Upper lobe of left lung (tissue), 4 donors: Measurements from ENCODE around the gene GPR21.

ENCODE experiments used
- POLR2A ChIP-seq, 4 donors: fragments of 450-650 bp; IDR thresholded peaks; one replicate each; pipeline ENCODE4 v1.5.1; 2016 to 2017; ENCODE audit warnings: antibody characterized with exemption in 4 of 4, mild to moderate bottlenecking in 2 of 4
- TF ChIP-seq, protein P1 (sequence below), 6 experiments: fragments of 450-650 bp in 4 of 6; fragments of 200-600 bp in 2 of 6; sonication (generic) in 2 of 6; IDR thresholded peaks; one replicate each; pipeline ENCODE4 v1.5.1; 2016 to 2019; ENCODE audit warnings: antibody characterized with exemption in 6 of 6

DNA sequence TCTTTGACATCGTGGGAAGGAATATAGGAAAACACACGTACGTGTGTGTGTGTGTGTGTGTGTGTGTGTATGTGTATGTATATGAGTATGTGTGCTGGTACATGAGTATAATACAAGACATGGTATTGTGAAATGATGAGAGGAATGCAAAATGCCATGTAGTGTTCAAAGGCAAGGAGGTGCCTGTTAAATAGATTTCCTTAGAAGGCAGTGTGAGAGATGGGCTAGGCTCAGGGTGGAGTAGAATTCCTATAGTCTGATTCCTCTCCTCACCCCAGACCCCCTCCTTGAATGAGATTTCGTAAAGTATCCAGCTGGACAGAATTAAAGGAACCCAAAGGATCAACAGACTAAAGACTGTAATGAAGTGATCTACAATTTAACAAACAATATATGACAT lies 11.1 kb downstream of the GPR21 start:
- TF ChIP-seq, protein P1, sequence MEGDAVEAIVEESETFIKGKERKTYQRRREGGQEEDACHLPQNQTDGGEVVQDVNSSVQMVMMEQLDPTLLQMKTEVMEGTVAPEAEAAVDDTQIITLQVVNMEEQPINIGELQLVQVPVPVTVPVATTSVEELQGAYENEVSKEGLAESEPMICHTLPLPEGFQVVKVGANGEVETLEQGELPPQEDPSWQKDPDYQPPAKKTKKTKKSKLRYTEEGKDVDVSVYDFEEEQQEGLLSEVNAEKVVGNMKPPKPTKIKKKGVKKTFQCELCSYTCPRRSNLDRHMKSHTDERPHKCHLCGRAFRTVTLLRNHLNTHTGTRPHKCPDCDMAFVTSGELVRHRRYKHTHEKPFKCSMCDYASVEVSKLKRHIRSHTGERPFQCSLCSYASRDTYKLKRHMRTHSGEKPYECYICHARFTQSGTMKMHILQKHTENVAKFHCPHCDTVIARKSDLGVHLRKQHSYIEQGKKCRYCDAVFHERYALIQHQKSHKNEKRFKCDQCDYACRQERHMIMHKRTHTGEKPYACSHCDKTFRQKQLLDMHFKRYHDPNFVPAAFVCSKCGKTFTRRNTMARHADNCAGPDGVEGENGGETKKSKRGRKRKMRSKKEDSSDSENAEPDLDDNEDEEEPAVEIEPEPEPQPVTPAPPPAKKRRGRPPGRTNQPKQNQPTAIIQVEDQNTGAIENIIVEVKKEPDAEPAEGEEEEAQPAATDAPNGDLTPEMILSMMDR (IDR thresholded peaks at IDR 0.05), result no peak
- TF ChIP-seq POLR2A (IDR thresholded peaks at IDR 0.05), result no peak
